Upper lobe of right lung (tissue), 1 donor: ENCODE data around the gene GNG12. TPM values are rescaled to one million over a fixed set of nuclear protein-coding genes. Genes with fewer than 3 reads are reported as not detected.

Experiments
- ATAC-seq: fragments of 200-7000 bp; cut with Tn5 transposase; one replicate; pipeline ENCODE4 v1.9.1; 2020; ENCODE audit warnings: mild to moderate bottlenecking, moderate library complexity
- DNase-seq: peaks from one replicate; pipeline ENCODE4 v3.0.0-alpha.2; 2020
- H3K27ac ChIP-seq: fragments of 200-600 bp; one replicate; pipeline ENCODE4 v1.8.0; 2022
- H3K27me3 ChIP-seq: fragments of 200-600 bp; one replicate; pipeline ENCODE4 v1.8.0; 2022; ENCODE audit warnings: mild to moderate bottlenecking
- H3K36me3 ChIP-seq: fragments of 200-600 bp; one replicate; pipeline ENCODE4 v1.8.0; 2022
- H3K4me1 ChIP-seq: fragments of 200-600 bp; one replicate; pipeline ENCODE4 v1.8.0; 2022
- H3K4me3 ChIP-seq: fragments of 200-600 bp; one replicate; pipeline ENCODE4 v1.8.0; 2022; ENCODE audit warnings: mild to moderate bottlenecking
- H3K9me3 ChIP-seq: fragments of 200-600 bp; one replicate; pipeline ENCODE4 v1.8.0; 2022
- CTCF ChIP-seq: fragments of 200-600 bp; IDR thresholded peaks from one replicate; pipeline ENCODE4 v1.8.0; 2022; ENCODE audit warnings: antibody characterized with exemption
- intact Hi-C: fragments of 100-400 bp; cut with DNase I; formaldehyde crosslinking; loops from one replicate; pipeline ENCODE4 v1.11.0; 2022
- total RNA-seq: library from RNA; stranded (reverse); fragmentation: NEBNext Ultra II Directional; extraction: Animal tissue kit (Norgen Biotek cat#: 25700); gene quantifications from one replicate; pipeline ENCODE4 v1.2.1, GENCODE V29; 2021
- donor health status: DM: no; HTN: yes; CAD: no; lungs with severe emphysema.

The GNG12 gene
- total RNA-seq, 1 donor from 2014 or later: 59.8 TPM

DNA sequence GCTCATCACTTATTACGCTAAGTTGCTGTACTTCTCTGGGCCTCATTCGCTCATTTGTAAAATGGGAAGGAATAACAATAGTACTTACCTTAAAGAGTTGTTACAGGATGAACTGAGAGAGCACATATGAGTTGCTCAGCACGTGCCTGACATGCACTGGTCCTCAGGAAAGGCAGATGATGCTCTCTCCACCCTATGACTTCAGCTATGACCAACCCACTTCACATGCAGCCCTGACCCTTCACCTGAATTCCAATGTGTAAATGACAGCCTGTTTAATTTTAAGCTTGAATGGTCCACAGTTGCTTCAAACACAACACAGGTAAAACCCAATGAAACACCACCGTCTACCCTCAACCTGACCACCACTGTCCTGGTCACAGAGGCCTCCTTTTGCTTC is 115.4 kb downstream of the GNG12 start:
- Histone ChIP-seq H3K9me3 (no peaks in the 10 kb centered on the region), H3K27me3 (no peaks in the 10 kb centered on the region), H3K36me3 (no peaks in the 10 kb centered on the region), H3K27ac (no peak overlapping the region), H3K4me1 (peaks cover 26% of the 10 kb centered on the region), H3K4me3 (no peak overlapping the region)
- no peak for DNase-seq
- intact Hi-C loops: no loop called here
- no peak for ATAC-seq
- no peak for TF ChIP-seq CTCF

DNA sequence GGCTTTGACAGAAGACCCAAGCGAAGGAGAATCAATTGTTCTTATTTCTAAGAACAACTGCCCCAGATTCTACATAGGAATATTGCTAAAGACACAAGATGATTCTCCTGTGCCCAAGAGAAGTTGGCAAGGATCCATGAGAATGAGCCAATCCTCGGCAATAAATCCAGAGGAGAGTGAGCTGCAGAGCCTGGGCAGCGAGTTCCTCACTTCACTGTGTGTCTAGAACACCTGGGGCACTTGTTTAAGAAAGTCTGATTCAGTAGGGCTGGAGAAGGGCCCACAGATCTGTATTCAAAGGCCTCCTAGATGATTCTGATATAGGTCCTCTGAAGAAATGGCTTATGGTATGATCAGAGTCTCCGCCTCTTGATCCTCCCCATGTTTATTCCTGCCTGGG is 116.5 kb downstream of the GNG12 start:
- ATAC-seq (no peak), DNase-seq (no peak)
- Histone ChIP-seq H3K36me3 (no peaks in the 10 kb centered on the region), H3K27ac (no peak overlapping the region), H3K27me3 (no peaks in the 10 kb centered on the region), H3K9me3 (no peaks in the 10 kb centered on the region), H3K4me1 (peaks cover 22% of the 10 kb centered on the region), H3K4me3 (no peak overlapping the region)
- intact Hi-C loops: no loop called here
- TF ChIP-seq CTCF: no peak

GRCh38 chr1:67715819-67716218 is 117.4 kb downstream of the GNG12 start:
- DNase-seq: no peak
- ATAC-seq: no peak
- H3K36me3 ChIP-seq: no peaks in the 10 kb centered on the region
- no peaks in the 10 kb centered on the region for H3K27me3 ChIP-seq
- intact Hi-C loops: no loop called here
- H3K4me1 ChIP-seq: peaks cover 22% of the 10 kb centered on the region
- no peaks in the 10 kb centered on the region for H3K9me3 ChIP-seq
- H3K4me3 ChIP-seq: no peak overlapping the region
- no peak overlapping the region for H3K27ac ChIP-seq
- TF ChIP-seq CTCF: no peak

- no peak overlapping the region for H3K27ac ChIP-seq
- H3K36me3 ChIP-seq: no peaks in the 10 kb centered on the region
- intact Hi-C loops: no loop called here
- H3K4me3 ChIP-seq: no peak overlapping the region
- H3K27me3 ChIP-seq: no peaks in the 10 kb centered on the region
- no peak for ATAC-seq
- H3K9me3 ChIP-seq: no peaks in the 10 kb centered on the region
- no peak for TF ChIP-seq CTCF
- H3K4me1 ChIP-seq: peaks cover 16% of the 10 kb centered on the region
- no peak for DNase-seq
Measured at GRCh38 chr1:67713057-67713846, 120.0 kb downstream of the GNG12 start.

DNA sequence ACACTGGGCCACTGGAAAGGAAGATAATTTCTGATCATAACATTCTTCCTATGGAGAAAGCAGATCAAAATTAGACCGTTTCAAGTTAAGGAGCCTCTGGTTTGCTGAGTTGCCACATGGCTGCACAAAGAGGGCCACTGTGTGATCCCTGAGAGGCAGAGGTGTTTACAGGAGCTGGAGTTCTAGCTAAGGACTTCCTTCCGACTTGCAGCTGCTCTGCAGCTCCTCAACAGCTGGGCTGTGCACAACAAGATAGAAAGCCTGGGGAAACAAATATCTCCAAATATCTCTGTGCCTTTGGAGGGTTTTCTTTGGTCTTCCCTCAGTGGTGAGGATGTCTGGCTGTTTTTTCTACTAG is 121.4 kb downstream of the GNG12 start:
- no peaks in the 10 kb centered on the region for H3K27me3 ChIP-seq
- no peak for ATAC-seq
- no peak for TF ChIP-seq CTCF
- intact Hi-C loops: no loop called here
- DNase-seq: no peak
- H3K4me3 ChIP-seq: no peak overlapping the region
- H3K9me3 ChIP-seq: no peaks in the 10 kb centered on the region
- H3K36me3 ChIP-seq: no peaks in the 10 kb centered on the region
- no peak overlapping the region for H3K27ac ChIP-seq
- H3K4me1 ChIP-seq: peaks cover 16% of the 10 kb centered on the region
